GM18868 (cell line): ENCODE data around the gene DNAJC9.

Experiments
- ATAC-seq: cut with Tn5 transposase; IDR thresholded peaks from one replicate; pipeline ENCODE4 v1.9.1; 2021; ENCODE audit warnings: mild to moderate bottlenecking, moderate library complexity; ENCODE audit not compliant: unreplicated experiment

The DNAJC9 gene

DNA sequence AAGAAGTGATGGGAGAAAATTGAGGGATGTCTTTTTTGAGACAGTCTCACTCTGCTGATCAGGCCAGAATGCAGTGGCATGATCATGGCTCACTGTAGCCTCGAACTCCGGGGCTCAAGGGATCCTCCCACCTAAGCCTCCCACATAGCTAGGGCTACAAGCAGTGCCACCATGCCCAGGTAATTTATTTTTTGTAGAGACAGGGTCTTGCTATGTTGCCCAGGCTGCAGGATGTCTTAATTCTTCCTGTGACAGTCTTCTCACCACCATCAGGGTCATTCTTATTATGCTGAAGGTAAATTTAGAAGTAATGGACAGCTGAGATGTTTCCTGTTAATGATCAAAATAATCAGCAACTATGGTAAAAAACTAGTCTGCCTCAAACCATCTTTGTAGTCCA lies 7.1 kb downstream of the DNAJC9 start:
- no peak for ATAC-seq

DNA sequence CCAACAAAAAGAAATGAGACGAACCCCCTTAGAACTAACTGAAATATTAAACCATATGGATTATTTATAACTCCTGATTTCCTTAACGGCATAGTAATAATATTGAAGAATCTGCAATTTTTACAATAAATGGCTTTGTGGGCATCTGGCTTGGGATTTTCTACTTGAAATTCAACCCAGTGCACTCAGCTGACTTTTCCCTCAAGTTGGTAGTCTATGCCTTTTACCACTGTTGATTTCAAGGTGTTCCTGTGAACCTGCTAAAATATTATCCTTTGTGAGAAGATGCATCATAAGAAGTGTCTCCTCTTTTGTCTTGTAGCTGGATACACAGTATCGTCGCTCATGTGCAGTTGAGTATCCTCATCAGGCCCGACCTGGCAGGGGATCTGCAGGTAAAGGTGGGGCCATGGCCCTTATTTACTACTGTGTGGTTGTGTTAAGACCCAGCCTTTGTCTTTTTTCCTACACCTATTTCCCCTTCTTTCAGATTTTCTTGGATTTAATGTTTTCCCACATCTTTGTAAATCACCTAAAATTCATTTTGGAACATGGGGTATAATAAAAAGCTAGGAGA lies 8.0 kb downstream of the DNAJC9 start:
- no peak for ATAC-seq

DNA sequence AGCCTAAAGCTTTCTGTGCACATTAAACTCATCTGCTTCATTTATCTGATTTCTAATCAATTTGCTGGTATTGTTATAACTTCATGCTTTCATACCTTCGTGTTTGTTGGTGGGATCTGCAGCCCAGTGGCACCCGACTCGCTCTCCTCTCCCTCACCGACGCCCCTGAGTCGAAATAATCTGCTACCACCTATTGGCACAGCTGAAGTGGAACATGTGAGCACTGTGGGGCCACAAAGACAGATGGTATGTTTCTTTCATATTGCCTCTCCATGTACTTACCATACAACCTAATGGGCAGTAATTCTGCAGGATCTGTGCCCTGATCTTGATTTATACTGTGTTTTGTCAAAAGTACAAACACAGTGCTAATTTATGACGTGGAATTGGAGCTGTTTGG lies 12.4 kb downstream of the DNAJC9 start:
- no peak for ATAC-seq

GRCh38 chr10:73233883-73234282 lies 13.2 kb downstream of the DNAJC9 start:
- no peak for ATAC-seq

- no peak for ATAC-seq
Measured at GRCh38 chr10:73232887-73233286, 14.2 kb downstream of the DNAJC9 start.

DNA sequence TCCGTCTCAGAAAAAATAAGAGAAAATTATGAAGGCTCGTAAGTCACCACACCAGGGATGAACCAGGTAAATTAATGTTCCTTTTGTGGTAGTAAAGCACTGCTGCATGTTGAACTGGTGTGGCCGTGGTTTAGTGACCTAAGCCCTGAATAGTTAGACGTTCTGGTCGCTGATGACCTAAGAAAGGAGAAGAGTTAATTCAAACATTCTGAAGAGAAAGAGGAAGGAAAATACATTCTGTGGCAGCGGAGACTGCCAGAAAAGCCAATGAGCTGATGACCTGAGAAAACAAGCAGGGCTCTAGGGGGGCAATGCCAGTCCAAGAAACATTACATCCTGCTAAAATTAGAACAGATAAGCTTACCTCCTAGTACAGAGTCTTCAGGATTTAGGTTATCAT lies 17.5 kb downstream of the DNAJC9 start:
- no peak for ATAC-seq

GRCh38 chr10:73228247-73228646 lies 18.8 kb downstream of the DNAJC9 start:
- ATAC-seq = no peak

- ATAC-seq = no peak
Measured at GRCh38 chr10:73226663-73227062, 20.4 kb downstream of the DNAJC9 start.

- no peak for ATAC-seq
Measured at GRCh38 chr10:73225518-73225917, 21.5 kb downstream of the DNAJC9 start.

DNA sequence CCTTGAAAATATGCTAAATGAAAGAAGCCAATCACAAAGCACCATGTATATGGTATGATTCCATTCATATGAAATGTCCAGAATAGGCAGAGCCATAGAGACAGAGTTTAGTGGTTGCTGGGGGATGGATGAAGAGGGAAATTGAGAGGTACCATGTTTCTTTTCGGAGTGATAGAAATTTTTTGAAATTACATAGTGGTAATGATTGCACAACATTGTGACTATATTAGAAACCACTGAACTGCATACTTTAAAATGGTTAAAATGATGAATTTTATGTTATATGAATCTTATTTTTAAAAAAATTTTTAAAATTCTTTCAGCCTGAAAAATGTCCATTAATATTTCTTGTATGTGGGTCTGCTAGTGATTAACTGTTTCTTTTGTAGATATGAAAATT lies 26.1 kb downstream of the DNAJC9 start:
- ATAC-seq = no peak

DNA sequence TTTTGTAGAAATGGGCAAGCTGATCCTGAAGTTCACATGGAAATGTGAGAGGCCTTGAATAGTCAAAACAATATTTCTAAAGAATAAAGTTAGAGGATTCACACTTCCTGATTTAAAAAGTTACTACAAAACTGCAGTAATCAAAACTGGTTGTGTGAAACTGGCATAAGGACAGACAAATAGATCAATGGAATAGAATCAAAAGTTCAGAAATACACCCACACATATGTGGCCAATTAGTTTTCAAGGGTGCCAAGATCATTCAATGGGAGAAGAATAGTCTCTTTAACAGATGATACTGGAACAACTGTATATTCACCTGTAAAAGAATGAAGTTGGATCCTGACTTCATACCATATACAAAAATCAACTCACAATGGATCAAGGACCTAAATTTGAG lies 27.7 kb downstream of the DNAJC9 start:
- ATAC-seq = no peak

GRCh38 chr10:73218431-73219191 lies 28.4 kb downstream of the DNAJC9 start:
- no peak for ATAC-seq

GRCh38 chr10:73217628-73218027 lies 29.4 kb downstream of the DNAJC9 start:
- ATAC-seq = no peak

DNA sequence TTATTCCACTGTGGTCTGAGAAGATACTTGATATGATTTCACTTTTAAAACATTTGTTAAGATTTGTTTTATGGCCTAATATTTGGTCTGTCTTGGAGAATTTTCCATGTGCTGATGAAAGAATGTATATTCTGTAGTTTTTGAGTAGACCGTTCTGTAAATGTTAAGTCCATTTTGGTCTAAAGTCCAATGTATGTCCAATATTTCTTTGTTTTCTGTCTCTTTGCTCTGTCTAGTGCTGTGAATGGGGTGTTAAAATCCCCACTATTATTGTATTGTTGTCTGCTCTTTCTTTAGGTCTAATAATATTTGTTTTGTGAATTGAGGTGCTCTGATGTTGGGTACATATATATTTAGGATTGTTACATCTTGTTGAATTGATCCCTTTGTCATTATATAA lies 31.3 kb downstream of the DNAJC9 start:
- no peak for ATAC-seq

- no peak for ATAC-seq
Measured at GRCh38 chr10:73211106-73211811, 35.8 kb downstream of the DNAJC9 start.

DNA sequence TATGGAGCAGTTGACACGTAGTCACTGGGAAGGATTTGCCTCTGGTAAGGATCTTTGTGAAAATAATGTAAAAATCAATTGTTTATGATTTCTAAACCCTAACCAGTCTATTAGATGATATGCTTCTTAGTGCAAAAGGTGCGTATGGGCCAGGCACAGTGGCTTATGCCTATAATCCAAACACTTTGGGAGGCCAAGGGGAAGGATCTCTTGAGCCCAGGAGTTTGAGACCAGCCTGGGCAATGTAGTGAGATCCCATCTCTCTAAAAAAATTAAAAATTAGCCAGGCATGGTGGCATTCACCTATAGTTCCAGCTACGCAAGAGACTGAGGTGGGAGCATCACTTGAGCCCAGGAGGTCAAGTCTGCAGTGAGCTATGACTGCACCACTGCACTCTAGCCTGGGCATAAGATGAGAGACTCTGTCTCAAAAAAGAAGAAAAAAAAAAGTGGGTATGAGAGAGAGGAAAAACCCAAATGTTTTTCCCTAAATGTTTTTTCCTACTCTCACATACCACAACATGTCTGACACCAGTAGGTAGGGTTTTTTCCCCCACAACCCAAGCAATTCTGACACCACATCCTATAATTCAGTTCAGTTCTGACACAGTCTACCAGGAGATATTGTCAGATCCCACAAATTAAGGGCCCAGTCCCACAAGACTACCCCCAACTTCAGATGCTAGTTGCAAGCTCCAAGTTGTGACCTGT lies 36.5 kb downstream of the DNAJC9 start:
- ATAC-seq = no peak

DNA sequence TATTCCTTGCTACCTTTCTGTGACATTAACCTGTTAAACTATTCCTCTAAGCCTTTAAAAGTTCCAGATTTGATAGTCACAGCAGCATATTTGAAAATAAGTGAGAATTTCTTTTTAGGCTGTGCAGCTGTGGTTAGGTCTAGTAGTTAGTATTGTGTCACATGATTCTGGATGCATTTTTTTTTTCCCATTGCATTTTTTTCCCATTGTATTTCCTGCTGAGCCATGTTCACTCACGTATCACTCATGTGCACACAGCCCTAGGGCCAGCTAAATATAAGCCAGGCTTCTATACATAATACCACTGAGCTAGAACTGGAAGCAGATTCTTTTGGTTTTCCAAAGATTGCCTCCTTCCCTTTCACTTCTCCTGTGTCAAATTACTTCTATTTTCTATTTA lies 37.4 kb downstream of the DNAJC9 start:
- ATAC-seq = no peak

DNA sequence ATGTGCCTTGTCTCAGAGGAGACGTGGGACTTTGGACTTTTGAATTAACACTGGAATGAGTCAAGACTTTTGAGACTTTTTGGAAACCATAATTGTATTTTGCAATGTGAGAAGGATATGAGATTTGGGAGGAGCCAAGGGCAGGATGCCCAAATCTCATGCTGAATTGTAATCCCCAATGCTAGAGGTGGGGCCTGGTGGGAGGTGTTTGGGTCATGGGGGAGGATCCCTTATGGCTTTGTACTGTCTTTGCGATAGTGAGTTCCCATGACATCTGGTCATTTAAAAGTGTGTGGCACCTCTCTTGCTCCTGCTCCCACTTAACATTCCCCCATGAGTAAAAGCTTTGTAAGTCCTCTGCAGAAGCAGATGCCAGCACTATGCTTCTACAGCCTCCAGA lies 39.2 kb downstream of the DNAJC9 start:
- ATAC-seq = no peak

DNA sequence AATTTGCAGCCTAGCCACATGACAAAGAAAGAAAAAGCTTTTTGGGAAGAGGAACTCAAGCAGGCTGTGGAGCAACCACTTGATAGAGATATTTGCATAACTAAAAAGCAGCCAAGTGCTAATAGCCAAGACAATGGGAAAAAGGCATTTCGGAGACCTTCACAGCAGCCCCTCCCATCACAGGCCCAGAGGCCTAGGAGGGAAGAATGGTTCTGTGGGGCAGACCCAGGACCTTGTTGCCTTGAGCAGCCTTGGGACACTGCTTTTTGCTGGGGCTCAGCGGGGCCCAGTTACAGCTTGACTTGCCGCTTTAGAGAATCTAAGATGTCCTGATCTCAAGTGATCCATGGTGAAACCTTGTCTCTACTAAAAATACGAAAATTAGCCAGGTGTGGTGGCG lies 40.7 kb downstream of the DNAJC9 start:
- ATAC-seq = no peak

- no peak for ATAC-seq
Measured at GRCh38 chr10:73205890-73206289, 41.2 kb downstream of the DNAJC9 start.

DNA sequence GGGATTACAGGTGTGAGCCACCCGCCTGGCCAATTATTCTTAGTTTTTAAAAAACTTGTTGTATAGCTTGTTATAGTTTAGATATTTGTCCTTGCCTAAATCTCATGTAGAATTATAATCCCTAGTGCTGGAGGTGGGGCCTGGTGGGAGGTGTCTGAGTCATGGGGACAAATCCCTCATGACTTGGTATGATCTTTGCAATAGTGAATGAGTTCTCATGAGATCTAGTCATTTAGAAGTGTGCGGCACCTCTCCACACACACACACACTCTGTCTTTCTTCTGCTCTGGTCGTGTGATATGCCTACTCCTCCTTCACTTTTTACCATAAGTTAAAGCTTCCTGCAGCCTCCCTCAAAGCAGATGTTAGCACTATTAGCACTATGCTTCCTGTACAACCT lies 42.0 kb downstream of the DNAJC9 start:
- no peak for ATAC-seq
